CD4-positive, alpha-beta T cell (primary cell): ENCODE results near the gene KCNK17. TPM values are rescaled to one million over a fixed set of nuclear protein-coding genes. Genes with fewer than 3 reads are reported as not detected.

Source experiments
- ATAC-seq: fragments of 200-7000 bp; cut with Tn5 transposase; one replicate; pipeline ENCODE4 v1.10.0; 2022; ENCODE audit warnings: mild to moderate bottlenecking; ENCODE audit not compliant: poor library complexity
- CTCF ChIA-PET: fragments of 350-600 bp; sonication (Branson Sonifier 250); formaldehyde crosslinking; loops from one replicate; lab custom pipeline; 2021; ENCODE audit warnings: antibody characterized with exemption, inconsistent platforms; lab: Charles Lee
- POLR2A ChIA-PET: fragments of 350-600 bp; sonication (Branson Sonifier 250); formaldehyde crosslinking; loops from one replicate; lab custom pipeline; 2021; ENCODE audit warnings: antibody characterized with exemption, inconsistent platforms; lab: Charles Lee
- DNase-seq, 14 experiments: peaks; one replicate each; pipeline ENCODE4 v3.0.0-alpha.2; 2013 to 2020; ENCODE audit warnings: mixed read lengths in 2 of 14
- H3K27ac ChIP-seq, 2 donors: one replicate each; pipeline versions ENCODE4 v1.5.1 to v1.7.0; 2013; ENCODE audit warnings: low read length in 2 of 2, low read depth in 1 of 2, mild to moderate bottlenecking in 1 of 2
- H3K27me3 ChIP-seq, 2 experiments: 1 replicate in 1 of 2; 2 replicates in 1 of 2; pipeline versions ENCODE4 v1.6.1 to v1.7.0; 2013; ENCODE audit warnings: low read length in 2 of 2, control low read depth in 1 of 2, mild to moderate bottlenecking in 1 of 2, moderate library complexity in 1 of 2; ENCODE audit not compliant: insufficient read depth in 2 of 2, control insufficient read depth in 1 of 2
- H3K36me3 ChIP-seq: one replicate; pipeline ENCODE4 v1.6.1; 2013; ENCODE audit warnings: low read length, control low read depth; ENCODE audit not compliant: insufficient read depth
- H3K4me1 ChIP-seq: one replicate; pipeline ENCODE4 v1.6.1; 2013; ENCODE audit warnings: low read length, control low read depth; ENCODE audit not compliant: insufficient read depth
- H3K4me3 ChIP-seq: one replicate; pipeline ENCODE4 v1.5.1; 2013; ENCODE audit warnings: mild to moderate bottlenecking, low read length, moderate library complexity
- H3K9me3 ChIP-seq, 2 experiments: 1 replicate in 1 of 2; 2 replicates in 1 of 2; pipeline versions ENCODE4 v1.6.1 to v1.7.0; 2013; ENCODE audit warnings: low read length in 2 of 2, mild to moderate bottlenecking in 2 of 2, control low read depth in 1 of 2, moderate library complexity in 1 of 2; ENCODE audit not compliant: control insufficient read depth in 1 of 2, insufficient read depth in 1 of 2
- H3K27ac Mint-ChIP-seq: one replicate; pipeline ENCODE4 v1.8.0; 2020; ENCODE audit warnings: mixed read lengths
- H3K27me3 Mint-ChIP-seq: one replicate; pipeline ENCODE4 v1.8.0; 2021; ENCODE audit warnings: mixed read lengths
- H3K36me3 Mint-ChIP-seq: one replicate; pipeline ENCODE4 v1.8.0; 2021; ENCODE audit warnings: low read depth, mixed read lengths
- H3K4me1 Mint-ChIP-seq: one replicate; pipeline ENCODE4 v1.8.0; 2021; ENCODE audit warnings: low read depth, mixed read lengths
- H3K4me3 Mint-ChIP-seq: one replicate; pipeline ENCODE4 v1.8.0; 2020; ENCODE audit warnings: mild to moderate bottlenecking, mixed read lengths
- H3K9me3 Mint-ChIP-seq: one replicate; pipeline ENCODE4 v1.8.0; 2020; ENCODE audit warnings: mixed read lengths
- CTCF ChIP-seq: fragments of 200-600 bp; IDR thresholded peaks from one replicate; pipeline ENCODE4 v1.8.0; 2022; ENCODE audit warnings: antibody characterized with exemption, mild to moderate bottlenecking
- intact Hi-C, 2 experiments: fragments of 100-400 bp; cut with DNase I in 1 of 2; cut with micrococcal nuclease in 1 of 2; formaldehyde crosslinking; loops; one replicate each; pipeline versions ENCODE4 v1.15.1 to v1.9.0; 2023 to 2025; cut with DNase I, micrococcal nuclease
- total RNA-seq, 174 experiments: library from RNA in 2 of 174; stranded (reverse) in 2 of 174; gene quantifications; one replicate each; pipeline ENCODE4 v1.2.3 and lab custom pipeline; 2021 to 2026

The KCNK17 gene
- total RNA-seq, 2 experiments from 2014 or later: not detected

GRCh38 chr6:39296745-39297640, 17.2 kb downstream of the KCNK17 start:
- Histone ChIP-seq H3K9me3 (no peaks in the 10 kb centered on the region), H3K4me3 (no peak overlapping the region), H3K36me3 (no peaks in the 10 kb centered on the region), H3K4me1 (no peaks in the 10 kb centered on the region), H3K27ac (no peak overlapping the region), H3K27me3 (no peaks in the 10 kb centered on the region)
- ChIA-PET POLR2A (no interaction called here), CTCF (no interaction called here)
- intact Hi-C loops: no loop called here
- no peaks in the 10 kb centered on the region for H3K9me3 Mint-ChIP-seq
- no peaks in the 10 kb centered on the region for H3K36me3 Mint-ChIP-seq
- H3K4me3 Mint-ChIP-seq: no peak overlapping the region
- TF ChIP-seq CTCF: no peak
- ATAC-seq (no peak), DNase-seq (no peak)
- no peak overlapping the region for H3K27ac Mint-ChIP-seq
- H3K4me1 Mint-ChIP-seq: no peaks in the 10 kb centered on the region
- no peaks in the 10 kb centered on the region for H3K27me3 Mint-ChIP-seq

GRCh38 chr6:39295611-39296011, 18.6 kb downstream of the KCNK17 start:
- no peaks in the 10 kb centered on the region for H3K9me3 Mint-ChIP-seq
- H3K4me3 ChIP-seq: no peak overlapping the region
- H3K9me3 ChIP-seq: no peaks in the 10 kb centered on the region
- H3K27me3 ChIP-seq: no peaks in the 10 kb centered on the region
- no peak overlapping the region for H3K27ac Mint-ChIP-seq
- DNase-seq (no peak), ATAC-seq (no peak)
- no peaks in the 10 kb centered on the region for H3K4me1 ChIP-seq
- H3K36me3 ChIP-seq: no peaks in the 10 kb centered on the region
- H3K27me3 Mint-ChIP-seq: no peaks in the 10 kb centered on the region
- intact Hi-C loops: no loop called here
- CTCF ChIA-PET: no interaction called here
- no peak overlapping the region for H3K27ac ChIP-seq
- no peak overlapping the region for H3K4me3 Mint-ChIP-seq
- POLR2A ChIA-PET: no interaction called here
- no peaks in the 10 kb centered on the region for H3K4me1 Mint-ChIP-seq
- no peak for TF ChIP-seq CTCF
- H3K36me3 Mint-ChIP-seq: no peaks in the 10 kb centered on the region

- no peaks in the 10 kb centered on the region for H3K36me3 ChIP-seq
- Mint-ChIP-seq H3K27me3 (no peaks in the 10 kb centered on the region), H3K27ac (no peak overlapping the region), H3K4me1 (no peaks in the 10 kb centered on the region), H3K9me3 (no peaks in the 10 kb centered on the region), H3K4me3 (no peak overlapping the region), H3K36me3 (no peaks in the 10 kb centered on the region)
- ATAC-seq (no peak), DNase-seq (no peak)
- TF ChIP-seq CTCF: no peak
- no peak overlapping the region for H3K4me3 ChIP-seq
- no peaks in the 10 kb centered on the region for H3K4me1 ChIP-seq
- H3K27ac ChIP-seq: no peak overlapping the region
- H3K27me3 ChIP-seq: no peaks in the 10 kb centered on the region
- H3K9me3 ChIP-seq: no peaks in the 10 kb centered on the region
- CTCF ChIA-PET: no interaction called here
- intact Hi-C loops: no loop called here
- POLR2A ChIA-PET: no interaction called here
Measured at GRCh38 chr6:39294899-39295298, 19.3 kb downstream of the KCNK17 start.
